Uterus (tissue), 4 donors: ENCODE results near the gene GLRA1. TPM values are rescaled to one million over a fixed set of nuclear protein-coding genes. Genes with fewer than 3 reads are reported as not detected.

ENCODE experiments used
- DNase-seq, 2 donors: peaks; one replicate each; pipeline ENCODE4 v3.0.0-alpha.2; 2019 to 2020
- H3K27ac ChIP-seq, 2 donors: fragments of 200-600 bp; sonication (generic); 1 replicate in 1 of 2; 2 replicates in 1 of 2; pipeline ENCODE4 v1.5.1; 2016 to 2018
- H3K27me3 ChIP-seq, 2 donors: fragments of 200-600 bp; sonication (generic); one replicate each; pipeline ENCODE4 v1.5.1; 2018 to 2019; ENCODE audit warnings: control low read depth in 1 of 2
- H3K36me3 ChIP-seq, 2 donors: fragments of 200-600 bp; sonication (generic); one replicate each; pipeline ENCODE4 v1.5.1; 2019; ENCODE audit warnings: control low read depth in 1 of 2
- H3K4me1 ChIP-seq, 2 donors: fragments of 200-600 bp; sonication (generic); one replicate each; pipeline ENCODE4 v1.5.1; 2018 to 2019; ENCODE audit warnings: control low read depth in 1 of 2
- H3K4me3 ChIP-seq, 2 donors: fragments of 200-600 bp; sonication (generic); 1 replicate in 1 of 2; 2 replicates in 1 of 2; pipeline ENCODE4 v1.5.1; 2018 to 2019; ENCODE audit warnings: mild to moderate bottlenecking in 1 of 2
- H3K9me3 ChIP-seq, 2 donors: fragments of 200-600 bp; sonication (generic); one replicate each; pipeline ENCODE4 v1.5.1; 2019; ENCODE audit warnings: control low read depth in 1 of 2
- POLR2A ChIP-seq, 2 donors: fragments of 450-650 bp; IDR thresholded peaks; one replicate each; pipeline ENCODE4 v1.6.1; 2016; ENCODE audit warnings: antibody characterized with exemption in 2 of 2, mild to moderate bottlenecking in 1 of 2, moderate library complexity in 1 of 2
- intact Hi-C: fragments of 100-400 bp; cut with DNase I; formaldehyde crosslinking; loops from one replicate; pipeline ENCODE4 v1.15.1; 2023; ENCODE audit warnings: low total_unique reads
- total RNA-seq, 4 donors: library from RNA; depleted of rRNA in 3 of 4; stranded (reverse); fragments of >200 nt in 3 of 4; gene quantifications; one replicate each; pipeline versions ENCODE4 v1.1.0 to v1.2.4, GENCODE V29; 2014 to 2023
- TF ChIP-seq, protein P1 (sequence below), 4 experiments: fragments of 200-600 bp in 2 of 4; fragments of 450-650 bp in 2 of 4; sonication (generic) in 2 of 4; IDR thresholded peaks; one replicate each; pipeline ENCODE4 v1.5.1; 2016 to 2019; ENCODE audit warnings: antibody characterized with exemption in 4 of 4, mild to moderate bottlenecking in 2 of 4, moderate library complexity in 1 of 4
- donor health status: DM: yes; HTN: yes; CAD: no.

GLRA1 gene
- total RNA-seq, 4 donors from 2014 or later = not detected

DNA sequence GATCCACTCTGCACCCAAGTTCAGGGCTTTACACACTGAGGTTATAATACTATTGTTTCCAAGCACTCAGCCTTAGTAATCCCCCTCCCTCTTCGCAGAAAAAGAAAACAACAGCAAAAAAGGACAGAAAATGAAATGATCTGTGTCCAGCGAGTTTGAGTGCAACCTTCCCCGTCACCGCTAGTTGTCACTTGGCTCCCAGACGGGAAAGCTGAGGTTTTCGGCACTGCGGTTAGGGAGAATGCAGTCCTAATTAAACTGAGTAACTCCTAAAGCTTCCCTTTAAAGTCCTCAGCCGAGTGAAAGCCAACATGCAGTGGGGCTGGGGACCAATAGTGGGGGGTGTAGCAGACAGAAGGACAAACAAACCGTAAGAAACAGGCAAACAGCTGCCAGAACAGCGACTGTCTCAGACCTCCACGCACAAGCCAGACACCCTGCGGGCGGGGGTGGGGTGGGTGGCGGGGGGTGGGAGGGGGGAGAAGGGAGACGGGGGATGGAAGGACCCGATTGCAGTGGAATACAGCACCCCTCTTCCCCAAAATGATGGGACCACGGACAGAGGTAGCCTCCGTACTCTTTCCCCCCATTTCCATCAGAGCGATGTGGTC, 680 bp downstream of the GLRA1 start:
- intact Hi-C loops = no loop called here
- Histone ChIP-seq H3K4me1 (no peaks in the 10 kb centered on the region), H3K4me3 (no peak overlapping the region), H3K9me3 (no peaks in the 10 kb centered on the region), H3K36me3 (no peaks in the 10 kb centered on the region), H3K27me3 (peaks cover 0 to 9% of the 10 kb centered on the region in 2 donors), H3K27ac (no peak overlapping the region)
- DNase-seq = no peak
- TF ChIP-seq, protein P1, sequence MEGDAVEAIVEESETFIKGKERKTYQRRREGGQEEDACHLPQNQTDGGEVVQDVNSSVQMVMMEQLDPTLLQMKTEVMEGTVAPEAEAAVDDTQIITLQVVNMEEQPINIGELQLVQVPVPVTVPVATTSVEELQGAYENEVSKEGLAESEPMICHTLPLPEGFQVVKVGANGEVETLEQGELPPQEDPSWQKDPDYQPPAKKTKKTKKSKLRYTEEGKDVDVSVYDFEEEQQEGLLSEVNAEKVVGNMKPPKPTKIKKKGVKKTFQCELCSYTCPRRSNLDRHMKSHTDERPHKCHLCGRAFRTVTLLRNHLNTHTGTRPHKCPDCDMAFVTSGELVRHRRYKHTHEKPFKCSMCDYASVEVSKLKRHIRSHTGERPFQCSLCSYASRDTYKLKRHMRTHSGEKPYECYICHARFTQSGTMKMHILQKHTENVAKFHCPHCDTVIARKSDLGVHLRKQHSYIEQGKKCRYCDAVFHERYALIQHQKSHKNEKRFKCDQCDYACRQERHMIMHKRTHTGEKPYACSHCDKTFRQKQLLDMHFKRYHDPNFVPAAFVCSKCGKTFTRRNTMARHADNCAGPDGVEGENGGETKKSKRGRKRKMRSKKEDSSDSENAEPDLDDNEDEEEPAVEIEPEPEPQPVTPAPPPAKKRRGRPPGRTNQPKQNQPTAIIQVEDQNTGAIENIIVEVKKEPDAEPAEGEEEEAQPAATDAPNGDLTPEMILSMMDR (IDR thresholded peaks at IDR 0.05) = no peak
- TF ChIP-seq POLR2A (IDR thresholded peaks at IDR 0.05) = no peak

DNA sequence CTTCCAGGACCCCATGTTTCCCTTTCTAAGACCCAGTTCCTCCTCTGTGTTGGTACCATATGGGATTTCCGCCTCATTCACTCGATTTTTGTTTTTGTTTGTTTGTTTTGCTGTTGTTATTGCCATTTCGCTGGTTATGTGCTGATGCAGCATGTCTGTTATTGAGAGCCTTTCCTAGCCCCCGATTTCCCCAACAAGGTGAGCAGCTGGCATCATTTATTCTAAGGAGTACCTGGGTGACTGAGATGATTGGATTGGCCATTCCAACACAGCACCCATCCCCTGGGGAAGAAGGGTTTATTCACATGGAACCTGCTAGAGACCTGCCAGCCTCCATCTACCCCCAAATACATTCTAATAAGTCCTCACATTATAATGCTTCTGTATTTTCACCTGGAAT, 2.7 kb downstream of the GLRA1 start:
- no peak overlapping the region for H3K4me3 ChIP-seq
- TF ChIP-seq POLR2A (IDR thresholded peaks at IDR 0.05) = no peak
- TF ChIP-seq, protein P1 (IDR thresholded peaks at IDR 0.05) = no peak
- peaks cover 0 to 4% of the 10 kb centered on the region in 2 donors for H3K27me3 ChIP-seq
- no peaks in the 10 kb centered on the region for H3K4me1 ChIP-seq
- no peak overlapping the region for H3K27ac ChIP-seq
- H3K9me3 ChIP-seq = no peaks in the 10 kb centered on the region
- intact Hi-C loops = no loop called here
- DNase-seq = no peak
- H3K36me3 ChIP-seq = no peaks in the 10 kb centered on the region

DNA sequence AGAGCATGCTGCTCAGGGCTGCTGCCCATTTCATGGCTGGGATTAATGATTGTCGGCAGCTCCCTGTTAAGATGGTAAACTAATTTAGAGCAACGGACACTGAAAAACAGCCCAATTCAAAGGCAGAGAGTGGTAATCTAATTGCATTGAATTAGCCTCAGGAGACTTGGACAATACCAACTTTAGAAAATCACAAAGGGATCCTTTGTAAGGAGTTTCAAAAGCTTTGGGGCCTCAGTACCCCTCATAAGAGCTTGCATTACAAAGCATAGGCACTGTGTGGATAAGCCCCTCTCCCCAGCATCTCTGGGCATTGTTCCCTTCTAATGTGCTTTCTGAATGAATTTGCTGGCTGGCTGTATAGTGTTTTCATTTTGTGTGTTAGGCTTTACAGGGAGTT, 6.7 kb downstream of the GLRA1 start:
- intact Hi-C loops = no loop called here
- H3K36me3 ChIP-seq = no peaks in the 10 kb centered on the region
- TF ChIP-seq, protein P1 (IDR thresholded peaks at IDR 0.05) = no peak
- no peak for TF ChIP-seq POLR2A (IDR thresholded peaks at IDR 0.05)

DNA sequence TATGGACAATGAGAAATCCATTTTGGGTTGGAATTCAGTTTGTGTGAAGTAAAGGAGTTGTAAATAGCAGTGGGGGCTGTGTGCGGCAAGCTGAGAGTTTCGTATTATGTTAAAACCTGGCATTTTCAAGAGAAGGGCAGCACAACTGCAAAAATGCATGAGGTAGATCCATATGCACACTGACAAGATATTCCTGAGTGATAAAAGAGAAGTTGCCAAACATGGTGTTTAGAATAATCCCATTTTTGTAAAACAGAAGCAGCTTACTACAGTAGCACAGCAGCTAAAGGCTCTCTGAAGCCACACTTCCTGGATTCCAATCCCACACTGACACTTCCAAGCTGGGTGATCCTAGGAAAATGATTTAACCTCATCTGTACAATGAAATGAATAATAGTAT, 11.2 kb downstream of the GLRA1 start:
- Histone ChIP-seq H3K4me3 (no peak overlapping the region), H3K9me3 (no peaks in the 10 kb centered on the region), H3K36me3 (no peaks in the 10 kb centered on the region), H3K27ac (no peak overlapping the region), H3K27me3 (no peaks in the 10 kb centered on the region), H3K4me1 (no peaks in the 10 kb centered on the region)
- intact Hi-C loops = no loop called here
- no peak for DNase-seq
- TF ChIP-seq, protein P1 (IDR thresholded peaks at IDR 0.05) = no peak
- TF ChIP-seq POLR2A (IDR thresholded peaks at IDR 0.05) = no peak

More for the DNA sequence above, 6.7 kb downstream of the GLRA1 start:
- no peaks in the 10 kb centered on the region for H3K9me3 ChIP-seq
- DNase-seq = no peak
- no peaks in the 10 kb centered on the region for H3K27me3 ChIP-seq
- H3K27ac ChIP-seq = no peak overlapping the region
- H3K4me1 ChIP-seq = no peaks in the 10 kb centered on the region
- no peak overlapping the region for H3K4me3 ChIP-seq

DNA sequence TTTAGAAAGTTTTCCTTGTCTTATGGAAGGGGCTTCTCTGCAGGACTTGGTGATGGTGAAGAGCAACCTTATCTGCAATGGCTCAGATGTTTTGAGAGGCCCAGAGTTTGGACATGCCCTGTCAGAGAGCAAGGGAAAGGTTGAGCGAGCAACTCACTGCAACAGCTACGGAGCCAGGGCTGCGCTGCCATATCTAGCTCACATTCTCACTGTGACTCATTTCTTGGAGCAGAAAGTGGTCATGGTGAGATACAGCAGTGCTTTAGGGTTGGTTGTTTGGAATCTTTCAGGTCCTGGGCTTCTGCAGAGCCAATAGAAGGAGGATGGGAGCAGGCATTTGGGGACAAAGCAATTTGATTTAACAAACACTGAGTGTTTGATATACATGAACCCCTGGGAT, 12.3 kb downstream of the GLRA1 start:
- Histone ChIP-seq H3K27ac (no peak overlapping the region), H3K27me3 (no peaks in the 10 kb centered on the region), H3K4me1 (no peaks in the 10 kb centered on the region), H3K9me3 (no peaks in the 10 kb centered on the region), H3K36me3 (no peaks in the 10 kb centered on the region), H3K4me3 (no peak overlapping the region)
- TF ChIP-seq, protein P1 (IDR thresholded peaks at IDR 0.05) = no peak
- no peak for TF ChIP-seq POLR2A (IDR thresholded peaks at IDR 0.05)
- intact Hi-C loops = no loop called here
- DNase-seq = no peak
